GM19351 (cell line): ENCODE data around the gene SH2D2A.

ENCODE experiments used
- ATAC-seq: cut with Tn5 transposase; IDR thresholded peaks from one replicate; pipeline ENCODE4 v1.9.1; 2021; ENCODE audit warnings: mild to moderate bottlenecking, moderate library complexity; ENCODE audit not compliant: unreplicated experiment

The SH2D2A gene

DNA sequence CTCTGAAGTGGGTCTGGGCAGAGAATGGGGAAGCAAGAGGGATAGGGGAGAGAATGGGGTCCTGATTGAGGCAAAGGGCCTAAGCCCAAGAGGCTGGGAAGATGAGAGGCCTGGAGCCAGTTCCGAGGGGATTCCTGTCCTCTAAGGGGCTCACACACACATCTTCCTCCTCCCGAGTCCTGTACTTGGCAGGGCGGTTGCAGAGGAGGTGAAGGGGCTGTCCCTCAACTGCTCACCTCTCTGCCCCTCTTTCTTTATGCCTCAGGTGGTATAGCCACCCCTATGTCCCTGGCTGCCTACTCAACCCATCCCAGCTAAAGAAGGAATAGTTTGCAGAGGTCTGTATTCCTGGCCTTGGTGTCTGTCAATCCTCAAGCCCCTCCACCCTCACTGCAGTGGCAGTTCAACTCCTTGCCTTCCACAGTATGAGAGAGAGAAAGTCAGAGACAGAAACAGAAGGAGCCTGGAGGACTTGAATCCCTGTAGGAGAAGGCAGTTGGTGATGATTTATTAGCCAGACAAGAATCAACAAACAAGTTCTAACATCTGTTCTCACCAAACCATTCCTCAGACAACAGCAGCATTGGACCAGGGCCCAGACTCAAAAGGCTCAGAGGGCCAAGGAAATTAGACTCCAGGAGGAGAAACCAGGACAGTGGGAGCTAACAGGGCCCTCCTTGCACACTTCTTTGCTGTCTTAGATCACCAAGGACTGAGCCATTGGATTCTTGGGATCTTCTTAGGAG is 10.7 kb downstream of the SH2D2A start:
- ATAC-seq = no peak

DNA sequence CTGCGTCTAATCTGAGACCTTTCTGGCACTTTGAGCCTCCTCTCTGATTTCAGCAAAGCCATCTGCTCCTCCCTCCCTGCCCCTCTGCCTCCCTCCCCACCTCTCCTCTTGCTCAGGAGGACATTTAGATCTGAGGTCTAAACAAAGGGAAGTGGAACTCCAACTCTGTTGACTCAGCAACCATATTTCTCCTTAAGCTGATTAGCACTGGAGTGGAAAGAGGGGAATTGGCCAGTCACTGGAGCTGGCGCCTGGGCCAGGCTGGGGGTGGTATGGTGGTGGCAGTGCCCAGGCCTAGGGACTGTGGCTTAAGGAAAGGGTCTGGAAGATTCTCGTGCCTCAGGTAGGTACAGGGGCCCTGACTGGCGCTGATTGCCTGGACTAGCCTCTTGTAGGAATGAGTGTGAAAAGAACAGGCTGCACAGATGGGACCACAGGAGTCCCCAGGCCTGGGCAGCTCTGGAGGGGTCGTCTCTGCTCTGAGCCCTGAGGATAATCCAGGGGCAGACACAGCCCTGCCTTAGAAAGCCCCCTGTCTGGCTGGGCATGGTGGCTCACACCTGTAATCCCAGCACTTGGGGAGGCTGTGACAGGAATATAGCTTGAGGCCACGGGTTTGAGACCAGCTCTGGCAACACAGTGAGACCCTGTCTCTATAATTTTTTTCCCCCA is 11.9 kb downstream of the SH2D2A start:
- no peak for ATAC-seq

- ATAC-seq = no peak
These were observed 12.6 kb downstream of the SH2D2A start for GRCh38 chr1:156804026-156804425.

DNA sequence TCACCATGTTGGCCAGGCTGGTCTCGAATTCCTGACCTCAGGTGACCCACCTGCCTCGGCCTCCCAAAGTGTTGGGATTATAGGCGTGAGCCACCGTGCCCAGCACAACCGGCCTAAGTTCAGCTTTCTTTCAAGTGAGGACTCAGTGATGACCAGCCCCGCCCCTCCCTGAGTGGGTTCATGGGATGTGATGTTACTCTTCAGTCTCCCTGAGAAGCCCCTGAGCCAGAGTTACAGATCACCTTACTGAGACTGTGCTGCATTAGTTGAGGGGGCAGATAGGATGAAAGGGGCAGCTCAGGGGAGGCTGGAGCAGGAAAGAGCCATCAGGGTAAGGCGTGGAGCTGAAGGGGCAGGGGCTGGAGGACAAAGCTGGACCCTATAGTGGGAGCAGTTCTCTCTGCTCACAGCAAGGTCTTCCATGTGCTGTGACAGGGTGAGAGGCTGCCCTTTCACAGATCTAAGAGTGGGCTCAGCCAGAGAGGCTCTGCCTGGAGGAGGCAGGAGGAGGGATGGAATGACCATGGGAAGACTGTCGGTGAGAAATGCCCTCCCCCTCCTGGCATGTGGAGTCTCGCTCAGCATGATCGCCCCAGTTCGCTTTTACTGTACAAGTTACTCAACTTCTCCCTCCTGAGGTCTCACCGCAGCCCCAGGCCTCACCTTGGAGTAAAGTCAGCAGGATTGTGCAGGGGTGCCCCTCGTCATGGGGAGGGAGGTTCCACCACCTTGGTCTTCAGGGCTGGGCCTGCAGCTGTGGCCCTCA is 13.4 kb downstream of the SH2D2A start:
- ATAC-seq = no peak

DNA sequence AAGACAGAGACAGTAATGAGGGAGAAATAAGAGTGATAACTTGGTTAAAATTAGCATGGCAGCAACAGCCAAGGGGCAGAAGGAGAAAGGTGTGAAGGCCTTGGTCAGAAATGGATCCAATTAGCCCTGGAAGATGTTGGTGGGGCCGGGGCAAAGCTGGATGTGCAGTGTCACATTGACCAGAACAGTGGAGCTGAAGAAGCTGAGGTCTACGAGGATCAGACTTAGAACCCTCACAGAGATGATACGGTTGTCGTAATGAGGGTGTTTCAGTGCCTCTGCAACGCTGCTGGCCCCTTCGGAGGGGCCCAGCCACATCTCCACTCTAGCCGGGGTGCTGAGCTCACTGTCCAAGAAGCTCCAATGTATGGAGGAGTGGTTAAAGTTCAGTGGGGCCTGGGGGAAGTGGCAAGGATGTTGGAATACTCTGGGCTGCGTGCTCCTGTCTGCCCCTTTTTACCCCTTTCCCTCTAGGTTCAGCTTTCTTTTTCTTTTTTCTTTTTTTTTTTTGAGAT is 14.2 kb downstream of the SH2D2A start:
- ATAC-seq = no peak

- no peak for ATAC-seq
These were observed 15.1 kb downstream of the SH2D2A start for GRCh38 chr1:156801409-156802121.

DNA sequence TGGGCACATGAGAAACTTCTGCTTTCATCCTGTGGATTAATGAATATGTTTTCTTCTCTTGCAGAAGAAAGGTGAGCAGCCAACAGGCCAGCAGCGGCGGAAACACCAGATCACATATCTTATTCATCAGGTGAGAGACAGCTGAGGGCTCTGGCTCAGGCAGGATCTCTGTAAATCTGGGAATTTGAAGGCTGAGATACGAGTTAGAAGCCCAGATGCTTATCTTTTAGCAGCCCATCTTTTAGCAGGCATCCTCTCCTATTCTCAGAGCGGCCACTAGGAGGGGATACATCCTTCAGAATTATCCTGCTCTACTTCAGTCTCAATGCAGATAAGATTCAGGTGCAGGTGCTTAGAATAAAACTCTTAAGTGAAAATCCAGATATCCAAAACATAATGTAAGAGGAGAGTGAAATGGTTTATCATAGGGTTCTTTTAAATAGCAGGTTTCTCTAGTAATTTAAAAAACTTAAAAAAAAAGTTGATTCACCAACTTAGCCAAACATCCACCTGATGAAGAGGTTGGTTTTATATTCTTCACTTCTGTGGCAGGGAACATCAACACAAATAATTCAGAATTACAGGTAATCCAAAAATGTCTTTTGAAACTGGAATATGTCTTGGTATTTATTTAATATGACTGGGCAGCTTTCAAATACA is 19.3 kb downstream of the SH2D2A start:
- ATAC-seq = no peak

GRCh38 chr1:156796340-156797097 is 20.1 kb downstream of the SH2D2A start:
- no peak for ATAC-seq

DNA sequence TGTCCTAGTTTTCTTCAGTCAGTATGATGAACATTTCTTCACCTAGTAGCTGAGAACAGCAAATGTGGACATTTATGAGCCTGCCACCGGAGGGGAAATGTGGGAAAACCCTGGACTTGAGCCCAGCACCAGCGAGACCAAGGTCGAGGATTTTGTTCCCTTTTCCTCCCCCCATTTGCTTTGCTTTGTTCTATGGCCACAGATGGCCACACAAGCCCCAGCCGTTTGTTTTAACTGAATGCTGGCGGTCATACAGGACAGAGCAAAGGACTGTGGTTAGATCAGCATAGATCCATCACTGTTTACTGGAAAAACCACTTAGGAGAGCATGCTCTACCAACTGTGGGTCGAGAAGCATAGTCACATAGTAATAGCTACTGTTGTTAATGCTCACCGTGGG is 20.9 kb downstream of the SH2D2A start:
- ATAC-seq = no peak

DNA sequence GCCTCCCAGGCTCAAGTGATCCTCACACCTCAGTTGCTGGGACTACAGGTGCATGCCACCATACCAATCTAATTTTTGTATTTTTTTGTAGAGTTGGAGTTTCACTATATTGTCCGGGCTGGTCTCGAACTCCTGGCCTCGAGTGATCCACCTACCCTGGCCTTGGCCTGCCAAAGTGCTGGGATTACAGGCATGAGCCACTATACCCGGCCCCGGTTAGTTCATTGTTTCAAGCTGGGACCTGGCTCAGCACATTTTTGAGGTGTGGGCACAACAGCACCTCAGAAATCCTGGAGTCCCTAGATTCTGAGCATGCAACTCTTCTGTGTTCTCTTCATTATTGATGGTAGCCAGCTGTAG is 21.3 kb downstream of the SH2D2A start:
- ATAC-seq = no peak

- ATAC-seq = no peak
These were observed 21.9 kb downstream of the SH2D2A start for GRCh38 chr1:156794506-156795373.

DNA sequence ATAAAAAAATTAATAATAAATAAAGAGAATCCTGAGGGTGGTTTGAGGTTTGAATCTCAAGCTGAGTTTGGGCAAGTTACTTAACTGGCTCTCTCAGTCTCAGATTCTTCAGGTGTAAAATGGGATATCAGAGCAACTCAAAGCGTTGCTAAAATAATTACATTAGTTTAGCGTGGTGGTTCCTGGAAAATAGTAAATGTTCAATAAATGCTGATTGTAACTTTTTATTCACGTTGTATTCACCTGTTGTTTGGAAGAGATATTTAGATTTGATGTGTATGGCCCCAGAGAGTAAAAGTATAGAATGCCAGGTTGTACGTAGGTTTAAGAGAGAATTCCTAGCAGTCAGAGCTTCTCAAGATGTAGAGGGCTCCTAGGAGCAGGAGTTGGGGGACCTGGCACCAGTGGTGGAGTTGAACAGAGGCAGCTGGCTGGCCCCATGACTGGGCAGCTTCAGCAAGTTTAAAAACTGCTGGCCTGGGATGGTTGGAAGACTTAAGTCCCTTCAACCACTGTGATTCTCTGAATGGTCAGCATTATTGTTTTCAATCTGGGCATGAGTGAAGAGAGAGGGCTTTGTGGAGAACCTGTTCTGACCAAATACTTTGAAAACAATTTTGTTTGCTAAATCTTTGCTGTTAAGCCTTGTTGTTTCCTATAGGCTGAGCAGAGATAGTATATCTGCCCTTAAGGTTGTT is 26.9 kb downstream of the SH2D2A start:
- ATAC-seq = no peak

DNA sequence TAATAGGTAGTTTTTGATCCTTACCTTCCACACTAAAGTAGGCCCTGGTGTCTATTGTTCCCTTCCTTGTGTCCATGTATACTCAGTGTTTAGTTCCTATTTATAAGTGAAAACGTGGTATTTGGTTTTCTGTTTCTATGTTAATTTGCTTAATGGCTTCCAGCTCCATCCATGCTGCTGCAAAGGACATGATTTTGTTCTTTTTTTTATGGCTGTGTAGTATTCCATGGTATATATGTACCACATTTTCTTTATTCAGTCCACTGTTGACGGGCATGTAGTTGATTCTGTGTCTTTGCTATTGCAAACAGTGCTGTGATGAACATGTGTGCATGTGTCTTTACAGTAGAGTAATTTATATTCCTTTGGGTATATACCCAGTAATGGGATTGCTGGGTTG is 28.5 kb downstream of the SH2D2A start:
- no peak for ATAC-seq

- ATAC-seq = no peak
These were observed 30.0 kb downstream of the SH2D2A start for GRCh38 chr1:156786640-156787039.

GRCh38 chr1:156785458-156785857 is 31.2 kb downstream of the SH2D2A start:
- ATAC-seq = no peak

- no peak for ATAC-seq
These were observed 35.0 kb downstream of the SH2D2A start for GRCh38 chr1:156781585-156782186.

GRCh38 chr1:156777573-156777972 is 39.1 kb downstream of the SH2D2A start:
- no peak for ATAC-seq

GRCh38 chr1:156776942-156777341 is 39.7 kb downstream of the SH2D2A start:
- ATAC-seq = no peak
